Measurements from ENCODE around the gene TMEM178A.
A peak's percentile ranks its signal among the peaks of the same experiment; 100 is the strongest.

The TMEM178A gene

GRCh38 chr2:39718483-39718882 is 52.8 kb downstream of the TMEM178A start:
- DNase-seq, result no peak

GRCh38 chr2:39719317-39719716 is 53.6 kb downstream of the TMEM178A start:
- no peak for DNase-seq

GRCh38 chr2:39720970-39721369 is 55.3 kb downstream of the TMEM178A start:
- DNase-seq, result no peak

- no peak for DNase-seq
Observed at GRCh38 chr2:39723497-39723896, 57.8 kb downstream of the TMEM178A start.

- no peak for DNase-seq
Observed at GRCh38 chr2:39723946-39724827, 58.5 kb downstream of the TMEM178A start.

GRCh38 chr2:39724828-39725144 is 59.1 kb downstream of the TMEM178A start:
- no peak for DNase-seq

- DNase-seq, result no peak
Observed at GRCh38 chr2:39725401-39725800, 59.7 kb downstream of the TMEM178A start.

GRCh38 chr2:39728085-39728484 is 62.4 kb downstream of the TMEM178A start:
- DNase-seq, result peak; percentile 45

- peak; percentile 78 for DNase-seq
Observed at GRCh38 chr2:39728941-39729351, 63.2 kb downstream of the TMEM178A start.

- DNase-seq, result no peak
Observed at GRCh38 chr2:39730276-39730675, 64.6 kb downstream of the TMEM178A start.

- peak; percentile 69 for DNase-seq
Observed at GRCh38 chr2:39730685-39731302, 65.1 kb downstream of the TMEM178A start.

GRCh38 chr2:39731546-39731945 is 65.8 kb downstream of the TMEM178A start:
- DNase-seq, result no peak

- no peak for DNase-seq
Observed at GRCh38 chr2:39732482-39732881, 66.8 kb downstream of the TMEM178A start.

- no peak for DNase-seq
Observed at GRCh38 chr2:39733070-39733674, 67.5 kb downstream of the TMEM178A start.

- DNase-seq, result no peak
Observed at GRCh38 chr2:39734445-39734844, 68.7 kb downstream of the TMEM178A start.

GRCh38 chr2:39735648-39736047 is 69.9 kb downstream of the TMEM178A start:
- no peak for DNase-seq

- DNase-seq, result no peak
Observed at GRCh38 chr2:39736640-39737039, 70.9 kb downstream of the TMEM178A start.

- DNase-seq, result no peak
Observed at GRCh38 chr2:39737661-39738060, 71.9 kb downstream of the TMEM178A start.

- no peak for DNase-seq
Observed at GRCh38 chr2:39738936-39739335, 73.2 kb downstream of the TMEM178A start.

GRCh38 chr2:39739386-39739785 is 73.7 kb downstream of the TMEM178A start:
- DNase-seq, result no peak

GRCh38 chr2:39741871-39742270 is 76.2 kb downstream of the TMEM178A start:
- no peak for DNase-seq

GRCh38 chr2:39743269-39743776 is 77.6 kb downstream of the TMEM178A start:
- no peak for DNase-seq

GRCh38 chr2:39755466-39755865 is 89.7 kb downstream of the TMEM178A start:
- DNase-seq, result no peak

- DNase-seq, result no peak
Observed at GRCh38 chr2:39757156-39757555, 91.4 kb downstream of the TMEM178A start.
